GM18511 (cell line): Measurements from ENCODE around the gene GEMIN5.

Experiments
- ATAC-seq: cut with Tn5 transposase; IDR thresholded peaks from one replicate; pipeline ENCODE4 v1.9.1; 2021; ENCODE audit warnings: mild to moderate bottlenecking, moderate library complexity; ENCODE audit not compliant: unreplicated experiment

GEMIN5 gene

GRCh38 chr5:154895606-154896561 is 42.1 kb downstream of the GEMIN5 start:
- ATAC-seq = no peak

- no peak for ATAC-seq
Observed at GRCh38 chr5:154893381-154893780, 44.6 kb downstream of the GEMIN5 start.

- ATAC-seq = no peak
Observed at GRCh38 chr5:154892369-154892771, 45.6 kb downstream of the GEMIN5 start.

- ATAC-seq = no peak
Observed at GRCh38 chr5:154885439-154885838, 52.6 kb downstream of the GEMIN5 start.

- ATAC-seq = no peak
Observed at GRCh38 chr5:154884424-154884823, 53.6 kb downstream of the GEMIN5 start.

- no peak for ATAC-seq
Observed at GRCh38 chr5:154881986-154882385, 56.0 kb downstream of the GEMIN5 start.

GRCh38 chr5:154878642-154879335 is 59.2 kb downstream of the GEMIN5 start:
- ATAC-seq = no peak

- no peak for ATAC-seq
Observed at GRCh38 chr5:154873791-154874331, 64.2 kb downstream of the GEMIN5 start.

GRCh38 chr5:154871734-154872133 is 66.3 kb downstream of the GEMIN5 start:
- ATAC-seq = no peak

- no peak for ATAC-seq
Observed at GRCh38 chr5:154868702-154869101, 69.3 kb downstream of the GEMIN5 start.

GRCh38 chr5:154866841-154867240 is 71.2 kb downstream of the GEMIN5 start:
- ATAC-seq = no peak

GRCh38 chr5:154865466-154866184 is 72.4 kb downstream of the GEMIN5 start:
- ATAC-seq = no peak

GRCh38 chr5:154863291-154864080 is 74.5 kb downstream of the GEMIN5 start:
- no peak for ATAC-seq

GRCh38 chr5:154862766-154863165 is 75.2 kb downstream of the GEMIN5 start:
- ATAC-seq = no peak

GRCh38 chr5:154861946-154862345 is 76.1 kb downstream of the GEMIN5 start:
- ATAC-seq = no peak

- ATAC-seq = no peak
Observed at GRCh38 chr5:154860765-154861164, 77.2 kb downstream of the GEMIN5 start.

GRCh38 chr5:154860123-154860522 is 77.9 kb downstream of the GEMIN5 start:
- ATAC-seq = no peak

- ATAC-seq = peak; percentile 10
Observed at GRCh38 chr5:154858972-154859871, 78.8 kb downstream of the GEMIN5 start.

GRCh38 chr5:154858297-154858971 is 79.6 kb downstream of the GEMIN5 start, which contains the start of gene CNOT8:
Gene CNOT8 (plus strand): TSS chr5:154858627. CDS start chr5:154863279, 4,652 bp downstream.
- ATAC-seq = peak; percentile 76
